GM11168 (cell line): ENCODE measurements around the gene PIGZ.

Experiments
- in situ Hi-C: fragments of 300-500 bp; cut with MboI; formaldehyde crosslinking; loops from one replicate; pipeline ENCODE4 v1.12.0; 2022; ENCODE audit warnings: low sequenced_read_pairs; ENCODE audit not compliant: unreplicated experiment

PIGZ gene, protein sequence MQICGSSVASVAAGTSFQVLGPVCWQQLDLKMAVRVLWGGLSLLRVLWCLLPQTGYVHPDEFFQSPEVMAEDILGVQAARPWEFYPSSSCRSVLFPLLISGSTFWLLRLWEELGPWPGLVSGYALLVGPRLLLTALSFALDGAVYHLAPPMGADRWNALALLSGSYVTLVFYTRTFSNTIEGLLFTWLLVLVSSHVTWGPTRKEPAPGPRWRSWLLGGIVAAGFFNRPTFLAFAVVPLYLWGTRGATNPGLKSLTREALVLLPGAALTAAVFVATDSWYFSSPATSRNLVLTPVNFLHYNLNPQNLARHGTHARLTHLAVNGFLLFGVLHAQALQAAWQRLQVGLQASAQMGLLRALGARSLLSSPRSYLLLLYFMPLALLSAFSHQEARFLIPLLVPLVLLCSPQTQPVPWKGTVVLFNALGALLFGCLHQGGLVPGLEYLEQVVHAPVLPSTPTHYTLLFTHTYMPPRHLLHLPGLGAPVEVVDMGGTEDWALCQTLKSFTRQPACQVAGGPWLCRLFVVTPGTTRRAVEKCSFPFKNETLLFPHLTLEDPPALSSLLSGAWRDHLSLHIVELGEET

DNA sequence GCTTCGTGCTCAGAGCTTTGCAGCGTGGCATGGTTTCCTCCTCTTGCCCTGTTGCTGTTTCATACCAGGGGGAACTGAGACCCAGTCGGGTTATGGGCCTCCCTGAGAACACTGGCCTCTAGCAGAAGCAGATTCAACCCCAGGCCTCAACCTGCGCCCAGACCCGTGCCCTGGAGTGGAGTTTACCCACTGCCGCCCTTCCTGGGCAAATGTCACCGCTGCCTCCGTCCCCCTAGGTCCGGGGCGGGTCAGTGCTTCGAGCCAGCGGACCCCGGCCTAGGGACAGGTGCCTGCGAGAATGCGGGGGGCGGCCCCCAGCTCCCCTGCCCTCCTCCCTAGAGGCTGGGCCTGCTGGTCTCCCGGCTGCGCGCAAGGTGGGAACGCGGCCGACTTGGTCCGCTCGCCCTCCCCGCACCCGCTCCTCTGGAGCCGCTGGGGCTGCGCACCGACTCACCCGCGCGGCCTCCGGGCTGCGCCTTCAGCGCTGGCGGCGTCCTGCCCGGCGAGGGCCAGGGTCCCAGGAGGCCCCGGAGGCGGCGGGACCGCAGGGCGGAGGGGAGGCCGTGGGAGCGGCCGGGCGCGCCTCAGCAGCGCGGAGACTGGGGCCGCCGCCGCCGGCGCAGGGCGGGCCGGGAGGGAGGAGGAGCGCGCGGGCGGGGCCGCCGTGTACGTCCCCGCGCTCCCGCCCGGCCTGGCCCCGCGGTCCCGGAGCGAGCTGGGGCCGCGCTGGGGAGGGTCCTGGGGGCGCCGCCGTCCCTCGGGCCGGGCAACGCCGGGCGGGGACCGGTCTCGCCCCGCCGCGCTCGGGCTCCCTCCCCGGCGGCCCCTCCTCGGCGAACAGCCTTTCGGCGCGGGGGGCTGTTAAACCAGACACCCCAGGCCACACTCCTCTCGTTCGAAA is at the start of gene PIGZ:
PIGZ (minus strand) TSS at position 601 of the 901 bp plus-strand sequence. CDS start 16,802 bp downstream, outside the sequence.
- in situ Hi-C loops = no loop called here

DNA sequence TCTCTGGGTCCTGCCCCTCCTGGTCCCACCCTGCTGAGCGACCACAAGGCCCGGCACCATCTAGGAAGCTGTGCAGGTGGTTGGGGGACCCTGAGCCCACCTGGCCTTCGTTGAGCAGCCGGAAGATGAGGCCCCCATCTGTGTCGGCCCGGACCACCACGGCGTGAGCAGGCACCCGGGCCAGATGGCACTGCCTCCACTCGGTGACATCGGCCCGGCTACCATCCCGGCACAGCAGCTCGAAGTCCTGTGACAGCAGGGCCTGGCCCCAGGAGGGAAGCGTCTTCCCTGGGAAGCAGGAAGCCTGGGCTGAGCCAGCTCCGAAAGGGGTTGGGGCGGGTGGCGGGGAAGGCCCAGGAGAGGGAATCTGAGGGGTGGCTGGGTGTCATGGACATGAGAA is 48.4 kb upstream of the PIGZ start:
- in situ Hi-C loops = no loop called here

DNA sequence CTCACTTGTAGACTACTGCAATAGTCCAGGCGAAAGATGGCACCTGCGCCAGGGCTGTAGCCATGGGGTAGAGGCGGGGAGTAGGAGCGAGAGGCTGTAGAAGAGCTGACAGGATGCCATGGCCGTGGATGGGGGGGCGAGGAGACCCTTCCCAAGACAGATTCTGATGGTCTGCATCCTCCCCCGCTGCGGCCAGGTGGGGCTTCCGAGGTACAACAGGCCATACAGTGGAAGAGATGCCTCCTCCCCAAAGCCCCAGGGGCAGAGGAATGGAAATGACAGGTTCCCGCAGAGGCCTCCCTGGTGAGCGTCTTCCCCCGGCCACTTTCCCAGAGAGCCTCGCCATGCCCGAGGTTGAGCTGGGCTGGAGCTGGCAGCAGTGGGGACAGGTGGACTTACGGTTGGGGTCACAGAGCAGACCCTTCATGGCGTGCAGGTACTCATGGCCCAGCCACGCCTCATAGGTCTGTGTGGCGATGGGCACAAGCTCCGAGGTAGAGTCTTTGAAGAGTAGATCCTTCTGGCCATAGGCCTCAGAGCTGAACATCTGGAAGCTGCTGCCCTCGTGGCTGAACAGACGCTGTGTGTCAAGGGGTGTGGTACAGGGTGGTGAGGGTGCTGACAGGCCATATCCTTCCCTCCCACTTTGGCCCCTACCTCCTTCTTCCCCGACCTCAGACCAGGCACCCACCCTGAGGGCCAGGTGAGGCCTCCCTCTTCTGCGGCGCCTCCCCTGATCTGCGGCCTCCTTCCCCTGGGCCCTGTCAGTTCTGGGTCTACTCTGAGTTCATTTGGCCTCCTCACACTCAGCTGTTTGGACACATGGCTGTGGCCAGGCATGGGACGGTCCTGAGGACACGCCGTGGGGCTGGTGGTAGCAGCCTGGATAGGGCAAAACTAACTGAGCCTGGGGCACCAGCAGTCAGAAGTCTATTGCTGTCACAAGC is 47.4 kb upstream of the PIGZ start:
- in situ Hi-C loops = no loop called here

DNA sequence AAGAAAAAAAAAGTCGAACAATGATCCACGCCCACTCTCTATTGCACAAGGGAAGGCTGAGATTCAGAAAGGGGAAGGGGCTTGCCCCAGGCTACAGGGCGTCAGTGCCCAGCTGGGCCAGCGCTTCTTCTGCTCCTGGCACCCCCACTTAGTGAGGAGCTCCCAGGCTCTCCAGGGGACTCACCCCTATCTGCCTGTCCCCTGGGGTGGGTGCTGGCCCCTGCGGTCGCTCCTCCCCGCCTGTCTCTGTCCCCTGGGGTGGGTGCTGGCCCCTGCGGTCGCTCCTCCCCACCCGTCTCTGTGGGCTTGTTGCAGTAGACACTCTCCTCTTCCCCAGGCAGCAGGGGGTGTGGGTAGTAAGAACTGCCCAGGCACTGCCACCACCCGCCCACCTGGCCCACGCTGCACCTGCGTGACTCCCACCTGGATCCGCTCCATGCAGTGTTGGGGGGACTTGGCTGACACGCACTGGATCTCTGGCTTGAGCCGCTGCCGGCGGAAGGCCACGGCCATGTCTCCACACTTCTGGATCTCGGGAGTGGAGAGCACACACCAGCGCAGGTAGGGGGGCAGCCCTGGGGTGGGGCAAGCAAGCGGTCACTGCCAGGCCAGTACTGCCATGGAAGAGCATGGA is 46.4 kb upstream of the PIGZ start:
- in situ Hi-C loops = no loop called here

DNA sequence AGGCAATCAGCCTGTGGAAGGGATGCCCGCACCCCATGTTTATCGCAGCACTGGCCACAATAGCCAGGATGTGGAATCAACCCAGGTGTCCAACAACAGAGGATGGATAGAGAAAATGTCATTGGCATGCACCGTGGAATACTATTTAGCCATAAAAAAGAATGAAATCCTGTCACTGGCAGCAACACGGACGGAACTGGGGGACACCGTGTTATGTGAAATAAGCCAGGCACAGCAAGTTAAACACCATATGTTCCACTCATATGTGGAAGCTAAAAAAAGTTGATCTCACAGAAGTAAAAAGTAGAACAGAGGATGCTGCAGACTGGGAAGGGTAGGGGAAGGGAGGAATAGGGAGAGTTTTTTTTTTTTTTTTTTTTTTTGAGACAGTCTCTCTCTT is 45.4 kb upstream of the PIGZ start:
- in situ Hi-C loops = no loop called here

DNA sequence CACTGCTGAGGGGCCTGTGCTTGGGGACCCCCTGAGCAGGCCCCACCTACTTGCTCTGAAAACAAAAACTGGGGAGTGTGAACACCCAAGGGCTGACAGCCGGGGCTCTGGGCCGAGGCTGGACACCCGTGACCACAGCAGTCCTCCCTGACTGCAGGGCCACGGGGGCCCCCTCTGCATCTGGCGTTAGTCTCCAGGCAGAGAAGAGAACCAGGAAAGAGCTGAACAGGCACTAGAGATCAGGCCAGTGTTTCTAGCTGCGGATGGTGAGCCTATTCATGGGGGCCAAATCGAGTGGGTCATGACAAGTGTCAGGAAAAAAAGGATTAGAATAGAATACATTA is 43.9 kb upstream of the PIGZ start:
- in situ Hi-C loops = no loop called here

DNA sequence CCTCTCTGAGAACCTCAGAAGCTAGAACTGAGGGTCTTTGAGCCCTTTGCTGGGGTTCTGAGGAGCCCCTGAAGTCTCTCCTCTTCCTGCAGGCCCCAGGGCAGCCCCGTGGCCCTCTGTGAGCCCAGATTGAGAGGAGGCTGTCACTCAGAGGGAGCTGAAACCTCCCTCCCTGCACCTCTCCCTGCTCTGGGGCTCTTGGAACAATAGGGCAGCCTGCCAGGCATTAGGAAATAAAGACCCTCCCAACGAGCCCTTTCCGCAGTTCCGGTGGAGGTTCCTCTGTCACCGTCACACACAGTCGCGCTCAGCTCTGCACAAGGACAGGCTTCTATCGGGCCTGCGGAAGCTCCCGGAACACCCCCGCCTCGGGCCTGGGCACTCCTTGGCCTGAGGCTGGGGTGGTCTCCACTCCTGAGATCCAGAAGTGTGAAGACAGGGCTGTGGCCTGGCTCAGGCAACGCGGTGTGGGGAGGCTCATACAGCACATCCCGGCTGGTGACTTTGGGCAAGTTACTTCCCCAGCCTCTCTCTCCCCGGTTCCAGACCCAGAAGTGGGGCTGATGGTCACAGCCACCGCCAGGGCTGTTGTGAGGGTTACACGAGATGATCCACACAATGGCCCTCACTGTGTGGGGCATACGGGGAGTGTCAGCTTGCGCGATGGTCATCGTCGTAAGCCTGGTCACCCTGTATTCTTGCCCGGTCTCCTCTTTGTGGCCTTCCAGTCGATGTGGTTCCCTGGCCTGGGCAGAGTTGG is 43.3 kb upstream of the PIGZ start:
- in situ Hi-C loops = no loop called here

DNA sequence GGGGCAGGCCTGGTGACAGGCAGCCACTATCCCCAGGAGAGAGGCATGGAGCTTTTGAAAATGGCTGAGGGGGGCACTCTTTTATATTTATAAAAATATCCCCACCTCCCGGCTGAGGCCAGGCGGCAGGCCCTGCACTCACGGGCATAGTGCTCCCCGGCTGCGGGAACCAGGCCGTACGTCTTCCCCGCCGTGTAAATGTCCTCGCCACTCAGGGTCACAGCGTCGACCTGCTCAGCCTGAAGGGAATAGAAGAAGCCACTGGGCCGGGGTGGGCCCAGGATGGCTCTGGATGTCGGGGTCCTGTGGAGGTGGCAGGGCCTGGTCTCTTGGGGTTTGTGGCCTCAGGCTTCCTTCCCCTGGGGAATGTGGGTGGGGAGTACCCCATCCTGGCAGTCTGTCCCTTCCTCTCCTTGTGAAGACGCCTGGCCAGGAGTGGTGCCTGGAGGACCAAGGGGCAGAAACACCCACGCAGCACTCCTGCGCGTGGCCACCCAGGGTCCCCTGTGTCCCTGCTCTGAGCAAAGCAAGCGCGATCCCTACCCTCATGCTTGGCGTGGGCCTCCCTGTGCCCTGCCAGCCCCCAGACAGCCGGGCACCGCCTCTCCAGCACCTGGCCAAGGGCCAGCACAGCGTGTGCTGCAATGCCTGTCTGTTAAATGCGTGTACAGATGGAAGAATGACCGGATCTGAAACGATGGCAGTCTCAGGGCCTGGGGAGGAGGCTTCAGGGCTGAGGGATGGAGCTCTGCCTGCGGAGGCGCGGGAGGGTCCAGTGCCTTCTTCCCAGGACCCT is 42.1 kb upstream of the PIGZ start:
- in situ Hi-C loops = no loop called here

DNA sequence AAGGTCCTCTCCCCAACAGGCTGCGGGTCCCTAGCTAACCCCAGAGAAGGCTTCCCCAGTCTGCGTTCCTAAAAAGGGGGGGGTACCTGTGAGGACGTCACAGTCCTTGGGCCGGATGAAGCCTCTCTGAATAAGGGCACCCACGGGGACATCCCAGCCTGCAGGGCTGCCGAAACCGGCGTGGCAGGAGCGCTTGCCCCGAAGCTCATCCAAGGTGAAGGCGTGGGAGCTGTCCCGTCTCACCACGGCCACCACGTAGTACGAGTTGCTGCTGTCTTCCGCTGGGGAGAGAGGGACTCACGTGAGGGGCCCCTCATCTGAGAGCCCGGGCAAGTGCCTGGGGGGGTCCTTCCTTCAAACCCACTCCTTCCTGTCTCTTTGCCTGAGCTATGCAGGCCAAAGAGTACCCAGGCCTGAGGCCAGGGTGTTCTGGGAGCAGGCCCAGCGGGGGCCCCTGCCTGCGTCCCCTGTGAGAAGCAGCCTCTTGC is 40.9 kb upstream of the PIGZ start:
- in situ Hi-C loops = loop anchor here (10.0 kb wide), 1 partner anchor 155 kb away; no protein-coding TSS in a partner anchor

DNA sequence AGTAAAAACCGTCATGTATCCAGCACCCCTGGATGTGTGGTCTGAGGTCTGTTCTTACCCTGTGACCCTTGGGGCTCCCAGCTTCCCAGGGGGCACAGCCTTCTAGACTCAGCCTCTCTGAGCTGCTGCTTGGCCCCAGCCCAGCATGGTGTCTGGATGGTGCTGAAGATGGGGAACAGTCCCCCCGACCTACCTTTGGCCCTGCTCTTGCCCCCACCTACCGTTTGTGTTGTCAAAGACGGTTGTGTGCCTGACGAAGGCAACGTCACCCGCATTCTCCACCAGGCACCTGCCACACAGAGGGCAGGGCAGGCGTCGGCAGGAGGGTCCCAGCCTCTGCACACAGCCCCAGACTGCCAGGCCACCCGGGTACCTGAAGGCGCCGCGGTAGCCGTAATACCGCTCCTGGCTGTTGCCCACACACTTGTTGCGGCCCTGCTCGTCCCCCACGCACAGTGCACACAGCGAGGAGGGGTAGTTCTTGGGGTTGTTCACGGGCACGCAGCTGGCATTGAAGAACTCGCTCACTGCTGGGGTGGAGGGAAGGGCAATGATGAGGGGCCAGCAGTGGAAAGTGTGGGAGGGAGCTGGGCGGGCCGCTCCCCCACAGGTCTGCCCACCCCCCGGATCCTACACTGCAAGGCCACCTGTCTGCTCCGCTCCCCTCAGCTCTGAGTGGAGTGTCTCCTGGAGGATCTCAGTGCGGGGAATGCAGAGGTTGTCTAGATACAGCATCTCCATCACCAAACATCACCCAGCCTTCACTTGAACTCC is 40.0 kb upstream of the PIGZ start:
- in situ Hi-C loops = loop anchor here (10.0 kb wide), 1 partner anchor 156 kb away; no protein-coding TSS in a partner anchor

DNA sequence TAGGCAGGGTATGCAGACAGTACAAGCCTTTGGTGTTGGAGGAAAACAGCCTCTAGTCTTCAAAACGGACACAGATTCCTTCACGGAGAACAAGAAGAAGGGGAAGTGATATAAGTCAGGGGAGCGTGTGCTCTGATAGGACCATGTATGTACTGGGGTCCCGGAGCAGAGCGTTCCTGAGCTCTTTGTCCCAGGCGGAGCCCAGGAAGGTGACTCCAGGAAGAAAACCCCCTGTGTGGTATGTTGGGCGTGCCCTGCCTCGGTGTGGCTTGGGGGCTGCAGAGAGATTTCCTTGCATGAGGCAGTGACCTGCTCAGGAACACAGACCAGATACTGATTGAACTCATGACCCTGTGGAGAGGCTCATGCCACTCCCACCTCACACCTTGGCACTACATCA is 39.3 kb upstream of the PIGZ start:
- in situ Hi-C loops = loop anchor here (10.0 kb wide), 1 partner anchor 157 kb away; no protein-coding TSS in a partner anchor

DNA sequence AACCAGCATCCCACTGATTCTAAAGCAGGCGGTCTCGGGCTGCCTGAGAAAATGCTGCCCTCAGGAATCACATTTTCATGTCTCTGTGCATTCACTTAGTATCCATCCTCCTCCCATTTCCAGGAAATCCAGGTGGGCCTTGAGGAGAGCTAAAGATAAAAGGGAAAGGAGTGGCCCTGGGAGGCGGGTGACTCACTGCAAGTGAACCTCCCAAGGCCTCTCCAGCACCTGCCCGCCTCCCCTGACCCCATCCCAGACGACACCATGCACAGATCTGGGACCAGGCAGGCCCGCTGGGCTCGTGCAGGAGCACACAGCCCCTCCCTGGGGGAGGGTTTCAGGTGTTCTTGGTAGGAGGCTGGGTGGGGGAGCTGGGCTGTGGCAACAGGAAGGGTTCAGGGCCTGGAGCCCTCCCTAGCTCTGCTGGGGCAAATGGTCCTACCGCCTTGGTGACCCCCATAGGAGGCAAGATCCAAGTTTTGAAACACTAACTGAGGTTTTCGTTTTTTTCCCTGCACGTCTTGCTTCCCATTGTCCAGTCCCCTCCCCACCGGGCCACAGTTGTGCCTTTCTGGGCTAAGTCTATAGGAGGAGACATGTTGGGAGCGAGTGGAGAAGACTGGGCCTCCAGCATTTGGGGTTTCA is 38.8 kb upstream of the PIGZ start:
- in situ Hi-C loops = loop anchor here (10.0 kb wide), 1 partner anchor 157 kb away; no protein-coding TSS in a partner anchor

DNA sequence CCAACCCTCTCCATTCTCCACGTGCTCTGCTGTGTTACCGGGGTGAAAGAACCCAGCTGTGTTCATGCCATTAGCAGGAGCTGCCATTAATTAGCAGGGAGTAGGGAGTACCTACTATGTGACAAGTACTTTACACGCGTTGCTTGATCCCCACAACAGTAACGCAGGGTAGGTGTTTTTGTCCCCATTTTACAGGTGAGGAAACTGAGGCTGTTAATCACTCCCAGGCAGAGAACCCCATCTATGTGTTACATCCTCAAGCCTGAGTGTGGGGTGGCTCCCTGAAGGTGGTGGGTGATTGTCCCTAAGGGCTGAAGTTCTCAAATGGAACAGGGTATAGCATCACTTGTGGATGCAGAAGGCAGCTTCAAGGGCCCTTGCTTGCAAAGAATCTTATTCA is 38.2 kb upstream of the PIGZ start:
- in situ Hi-C loops = loop anchor here (10.0 kb wide), 1 partner anchor 158 kb away; no protein-coding TSS in a partner anchor

DNA sequence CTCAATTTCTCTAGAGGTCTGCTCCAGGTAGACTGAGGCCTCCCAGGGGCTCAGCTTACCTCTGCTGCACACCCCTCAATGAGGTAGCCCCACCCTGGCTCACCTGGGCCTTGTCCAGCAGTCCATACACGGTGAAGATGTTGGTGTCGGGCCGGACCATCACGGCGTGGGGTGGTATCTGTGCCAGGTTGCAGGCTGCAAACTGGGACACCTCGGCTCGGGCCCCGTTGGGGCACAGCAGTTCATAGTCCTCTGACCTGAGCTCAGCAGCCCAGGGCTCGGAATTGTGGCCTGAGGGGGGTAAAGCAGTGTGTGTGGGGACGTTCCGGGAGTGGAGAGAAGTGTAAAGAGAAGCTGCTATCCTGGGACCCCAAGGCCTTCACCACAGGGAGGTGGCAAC is 37.8 kb upstream of the PIGZ start:
- in situ Hi-C loops = loop anchor here (10.0 kb wide), 1 partner anchor 158 kb away; no protein-coding TSS in a partner anchor

DNA sequence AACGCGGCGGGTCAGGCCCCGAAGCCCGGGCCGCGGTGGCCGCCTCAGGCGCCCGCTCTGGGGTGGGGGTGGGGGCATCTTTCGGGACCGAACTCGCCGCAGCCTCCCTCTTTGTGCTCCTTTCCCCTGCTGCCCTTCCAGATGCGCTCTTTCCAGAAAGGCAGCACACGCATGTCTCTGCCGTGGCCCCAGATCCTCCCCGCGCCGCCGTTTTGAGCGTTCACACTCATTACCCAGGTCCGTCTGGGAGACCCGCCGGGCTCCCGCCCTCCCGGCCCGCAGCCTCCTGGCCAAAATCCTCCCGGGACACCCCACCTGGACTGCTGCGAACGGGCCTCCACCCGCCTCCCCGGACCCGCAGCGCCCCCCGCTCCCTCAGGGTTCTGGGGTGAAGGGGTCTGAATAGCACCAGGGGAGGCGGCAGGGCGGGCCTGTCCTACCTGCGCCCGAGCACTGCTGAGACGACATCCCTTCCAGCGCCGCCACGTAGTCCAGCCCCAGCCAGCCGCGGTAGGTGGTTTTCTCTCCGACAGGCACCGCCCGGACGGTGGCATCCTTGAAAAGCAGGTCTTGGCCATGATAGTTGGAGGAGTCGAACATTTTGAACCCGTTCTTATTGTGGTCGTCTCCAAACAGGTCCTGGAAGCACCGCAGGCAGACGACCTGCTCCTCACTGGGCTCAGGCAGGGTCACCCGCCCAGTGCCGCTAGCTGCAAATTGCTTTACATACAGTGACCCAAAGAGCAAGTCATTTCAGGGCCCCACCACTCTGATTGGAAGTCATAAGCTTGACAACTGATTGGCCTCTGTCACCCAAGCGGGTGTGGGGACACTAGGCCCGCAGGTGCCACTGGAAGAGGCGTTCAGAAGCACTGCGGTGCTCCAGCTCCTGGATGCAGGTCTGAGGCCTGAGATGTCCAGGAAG is 35.1 kb upstream of the PIGZ start:
- in situ Hi-C loops = loop anchor here (10.0 kb wide), 1 partner anchor 161 kb away; no protein-coding TSS in a partner anchor
